T-helper 2 cell treated with Interferon-gamma antibody and Interleukin-4, amounts not matched to agents 5 μg/mL and 100 μg/mL, for 36 hours (primary cell): ENCODE results near the gene CKAP4.

Experiments used
- DNase-seq: peaks from one replicate; pipeline ENCODE4 v3.0.0; 2021; ENCODE audit warnings: low spot score
- H3K27ac Mint-ChIP-seq: one replicate; pipeline ENCODE4 v1.8.0; 2021; ENCODE audit warnings: mild to moderate bottlenecking, mixed read lengths
- H3K27me3 Mint-ChIP-seq: one replicate; pipeline ENCODE4 v1.8.0; 2021; ENCODE audit warnings: low read depth, mixed read lengths
- H3K36me3 Mint-ChIP-seq: one replicate; pipeline ENCODE4 v1.8.0; 2021; ENCODE audit warnings: low read depth, mixed read lengths
- H3K4me1 Mint-ChIP-seq: one replicate; pipeline ENCODE4 v1.8.0; 2021; ENCODE audit warnings: low read depth, mixed read lengths
- H3K4me3 Mint-ChIP-seq: one replicate; pipeline ENCODE4 v1.8.0; 2022; ENCODE audit warnings: mild to moderate bottlenecking, moderate library complexity, mixed read lengths
- H3K9me3 Mint-ChIP-seq: one replicate; pipeline ENCODE4 v1.8.0; 2021; ENCODE audit warnings: mixed read lengths

The CKAP4 gene

GRCh38 chr12:106190581-106190980 lies 57.2 kb downstream of the CKAP4 start:
- Mint-ChIP-seq H3K4me1 (no peaks in the 10 kb centered on the region), H3K4me3 (no peak overlapping the region), H3K9me3 (no peaks in the 10 kb centered on the region), H3K27ac (no peak overlapping the region), H3K36me3 (no peaks in the 10 kb centered on the region), H3K27me3 (peaks cover 2% of the 10 kb centered on the region)
- no peak for DNase-seq

GRCh38 chr12:106189341-106189740 lies 58.5 kb downstream of the CKAP4 start:
- Mint-ChIP-seq H3K4me1 (no peaks in the 10 kb centered on the region), H3K9me3 (no peaks in the 10 kb centered on the region), H3K27me3 (peaks cover 2% of the 10 kb centered on the region), H3K4me3 (no peak overlapping the region), H3K27ac (no peak overlapping the region), H3K36me3 (no peaks in the 10 kb centered on the region)
- DNase-seq = no peak

DNA sequence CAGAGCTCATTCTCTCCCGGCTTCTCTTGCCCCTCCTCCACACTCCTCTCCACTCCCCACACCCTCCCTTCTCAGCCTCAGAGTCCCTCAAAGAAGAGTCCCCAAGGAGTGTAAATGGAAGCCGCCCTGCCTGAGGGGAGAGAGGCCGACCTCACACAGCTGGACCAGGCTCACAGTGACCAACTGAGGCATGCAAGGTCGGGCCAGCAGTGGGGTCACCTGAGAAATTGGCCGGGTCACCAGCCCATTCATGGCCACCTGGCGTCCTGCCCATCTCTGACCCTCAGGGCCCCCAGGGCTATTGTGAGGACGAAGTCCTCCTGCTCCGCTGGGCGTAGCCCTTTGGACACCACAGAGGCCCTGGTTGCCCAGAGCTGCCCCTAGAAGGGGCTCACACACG lies 59.6 kb downstream of the CKAP4 start:
- Mint-ChIP-seq H3K4me1 (no peaks in the 10 kb centered on the region), H3K36me3 (no peaks in the 10 kb centered on the region), H3K27me3 (peaks cover 3% of the 10 kb centered on the region), H3K9me3 (no peaks in the 10 kb centered on the region), H3K4me3 (no peak overlapping the region), H3K27ac (no peak overlapping the region)
- no peak for DNase-seq
